Central memory CD8-positive, alpha-beta T cell (primary cell): Measurements from ENCODE around the gene LSR.
A peak's percentile ranks its signal among the peaks of the same experiment; 100 is the strongest.

Experiments
- ATAC-seq: fragments of 150-1000 bp; cut with Tn5 transposase; replicated peaks from 2 replicates; pipeline ENCODE4 v1.10.0; 2022; ENCODE audit warnings: mild to moderate bottlenecking, moderate FRiP score, moderate number of reproducible peaks; ENCODE audit not compliant: poor library complexity, severe bottlenecking; ENCODE audit errors: extremely low read depth
- DNase-seq, 2 donors: peaks; one replicate each; pipeline ENCODE4 v3.0.0; 2021; ENCODE audit warnings: low spot score in 2 of 2
- H3K27ac Mint-ChIP-seq: one replicate; pipeline ENCODE4 v1.8.0; 2022; ENCODE audit warnings: low read depth, mild to moderate bottlenecking, moderate library complexity, mixed read lengths
- H3K27me3 Mint-ChIP-seq: one replicate; pipeline ENCODE4 v1.8.0; 2022; ENCODE audit warnings: mixed read lengths
- H3K36me3 Mint-ChIP-seq: one replicate; pipeline ENCODE4 v1.8.0; 2022; ENCODE audit warnings: mild to moderate bottlenecking, moderate library complexity, mixed read lengths; ENCODE audit not compliant: insufficient read depth
- H3K4me1 Mint-ChIP-seq: one replicate; pipeline ENCODE4 v1.8.0; 2022; ENCODE audit warnings: mixed read lengths
- H3K4me3 Mint-ChIP-seq: one replicate; pipeline ENCODE4 v1.8.0; 2022; ENCODE audit warnings: mild to moderate bottlenecking, moderate library complexity, mixed read lengths
- H3K9me3 Mint-ChIP-seq: one replicate; pipeline ENCODE4 v1.8.0; 2022; ENCODE audit warnings: mixed read lengths

The LSR gene

GRCh38 chr19:35311901-35312665 is 63.3 kb downstream of the LSR start:
- Mint-ChIP-seq H3K27ac (no peak overlapping the region), H3K36me3 (no peaks in the 10 kb centered on the region), H3K4me1 (no peaks in the 10 kb centered on the region), H3K9me3 (no peaks in the 10 kb centered on the region), H3K27me3 (peaks cover 38% of the 10 kb centered on the region), H3K4me3 (no peak overlapping the region)
- DNase-seq (no peak), ATAC-seq (no peak)

- Mint-ChIP-seq H3K27ac (peak overlapping the region; percentile 57), H3K36me3 (no peaks in the 10 kb centered on the region), H3K4me3 (no peak overlapping the region), H3K27me3 (peaks cover 34% of the 10 kb centered on the region), H3K4me1 (peaks cover 2% of the 10 kb centered on the region), H3K9me3 (no peaks in the 10 kb centered on the region)
- DNase-seq: no peak
- no peak for ATAC-seq
Observed at GRCh38 chr19:35313587-35313986, 64.8 kb downstream of the LSR start.

GRCh38 chr19:35314031-35314430 is 65.2 kb downstream of the LSR start:
- no peaks in the 10 kb centered on the region for H3K9me3 Mint-ChIP-seq
- H3K4me1 Mint-ChIP-seq: peaks cover 7% of the 10 kb centered on the region
- no peak overlapping the region for H3K4me3 Mint-ChIP-seq
- peaks cover 34% of the 10 kb centered on the region for H3K27me3 Mint-ChIP-seq
- DNase-seq: no peak
- peak overlapping the region; percentile 57 for H3K27ac Mint-ChIP-seq
- no peaks in the 10 kb centered on the region for H3K36me3 Mint-ChIP-seq
- ATAC-seq: no peak

- ATAC-seq (no peak), DNase-seq (no peak)
- H3K4me1 Mint-ChIP-seq: peaks cover 7% of the 10 kb centered on the region
- H3K9me3 Mint-ChIP-seq: no peaks in the 10 kb centered on the region
- H3K27ac Mint-ChIP-seq: no peak overlapping the region
- peaks cover 29% of the 10 kb centered on the region for H3K27me3 Mint-ChIP-seq
- H3K4me3 Mint-ChIP-seq: no peak overlapping the region
- H3K36me3 Mint-ChIP-seq: no peaks in the 10 kb centered on the region
Observed at GRCh38 chr19:35314858-35315470, 66.2 kb downstream of the LSR start.

- Mint-ChIP-seq H3K4me1 (peaks cover 7% of the 10 kb centered on the region), H3K36me3 (no peaks in the 10 kb centered on the region), H3K4me3 (no peak overlapping the region), H3K9me3 (no peaks in the 10 kb centered on the region), H3K27me3 (peaks cover 29% of the 10 kb centered on the region), H3K27ac (no peak overlapping the region)
- no peak for DNase-seq
- no peak for ATAC-seq
Observed at GRCh38 chr19:35315883-35316282, 67.1 kb downstream of the LSR start.

- Mint-ChIP-seq H3K27ac (no peak overlapping the region), H3K4me1 (peaks cover 7% of the 10 kb centered on the region), H3K36me3 (no peaks in the 10 kb centered on the region), H3K4me3 (no peak overlapping the region), H3K27me3 (peaks cover 29% of the 10 kb centered on the region), H3K9me3 (no peaks in the 10 kb centered on the region)
- ATAC-seq: no peak
- DNase-seq: no peak
Observed at GRCh38 chr19:35316560-35316959, 67.8 kb downstream of the LSR start.
